NCI-H187 (cell line): ENCODE results near the gene CUL4A.
"Not testable (repeated sequence)": the region's sequence is repeated elsewhere in the genome, so short reads cannot be mapped to it uniquely, and the experiment has no call there.

Source experiments
- DNase-seq, 2 experiments: peaks; one replicate each; lab custom pipeline; 2025; lab: John Stamatoyannopoulos, UW

Gene CUL4A

DNA sequence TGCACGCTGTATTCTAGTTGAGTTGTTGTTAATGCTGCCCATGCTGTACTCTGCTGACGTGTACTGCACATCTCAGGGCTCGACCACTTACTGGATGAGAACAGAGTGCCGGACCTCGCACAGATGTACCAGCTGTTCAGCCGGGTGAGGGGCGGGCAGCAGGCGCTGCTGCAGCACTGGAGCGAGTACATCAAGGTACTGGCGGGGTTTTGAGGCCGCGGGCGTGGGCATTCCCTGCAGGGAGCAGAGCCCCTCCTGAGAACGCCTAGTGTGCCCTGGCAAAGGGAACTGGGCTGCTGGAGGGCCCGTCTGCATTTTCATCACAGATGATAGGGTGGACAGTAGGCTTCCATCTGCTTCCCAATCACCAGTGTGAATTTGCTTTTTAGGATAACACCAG, 29.9 kb downstream of the CUL4A start:
- DNase-seq = no peak

GRCh38 chr13:113239986-113240385, 30.6 kb downstream of the CUL4A start:
- DNase-seq = no peak

GRCh38 chr13:113241623-113242022, 32.2 kb downstream of the CUL4A start:
- not testable (repeated sequence) for DNase-seq

- no peak for DNase-seq
These were observed 34.4 kb downstream of the CUL4A start for GRCh38 chr13:113243847-113244246.

DNA sequence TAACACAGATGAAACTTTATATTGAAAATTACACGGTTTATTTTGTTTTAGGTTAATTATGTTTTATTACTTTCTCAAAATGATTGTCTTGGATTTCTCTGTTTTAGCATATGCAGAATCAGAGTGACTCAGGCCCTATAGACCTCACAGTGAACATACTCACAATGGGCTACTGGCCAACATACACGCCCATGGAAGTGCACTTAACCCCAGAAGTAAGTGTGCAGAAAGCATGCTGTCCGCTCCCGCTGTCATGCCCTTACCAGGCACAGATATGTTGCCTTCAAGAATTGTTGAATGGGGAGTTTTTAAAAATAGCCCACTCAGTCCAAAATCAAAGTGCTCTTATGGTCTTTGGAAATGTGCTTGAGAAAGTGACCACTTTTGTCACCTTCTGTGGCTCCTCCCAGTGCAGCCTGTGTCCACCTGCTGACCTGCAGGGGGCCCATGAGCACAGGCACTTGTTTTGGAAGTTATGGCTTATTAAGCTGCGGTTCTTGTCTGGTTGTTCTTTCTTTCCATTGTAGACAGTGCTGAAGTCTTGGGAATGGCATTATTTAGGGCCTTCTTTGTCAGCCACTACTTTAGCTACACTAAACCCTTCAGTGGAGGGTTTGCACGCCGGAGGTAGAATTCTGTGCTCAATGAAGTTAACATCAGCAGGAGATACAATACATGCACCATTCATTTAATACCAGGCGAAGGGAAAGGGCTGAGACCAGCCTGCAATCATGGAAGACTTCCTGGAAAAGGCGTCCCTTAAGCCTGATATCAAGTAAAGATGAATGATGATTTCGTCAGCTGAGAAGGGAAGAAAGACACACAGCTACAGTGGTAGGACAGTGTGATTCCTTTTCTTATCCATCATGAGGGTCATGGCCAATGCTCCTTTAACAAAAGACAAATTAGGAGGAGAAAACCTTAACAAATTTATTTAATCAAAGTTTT, 36.7 kb downstream of the CUL4A start:
- no peak for DNase-seq

DNA sequence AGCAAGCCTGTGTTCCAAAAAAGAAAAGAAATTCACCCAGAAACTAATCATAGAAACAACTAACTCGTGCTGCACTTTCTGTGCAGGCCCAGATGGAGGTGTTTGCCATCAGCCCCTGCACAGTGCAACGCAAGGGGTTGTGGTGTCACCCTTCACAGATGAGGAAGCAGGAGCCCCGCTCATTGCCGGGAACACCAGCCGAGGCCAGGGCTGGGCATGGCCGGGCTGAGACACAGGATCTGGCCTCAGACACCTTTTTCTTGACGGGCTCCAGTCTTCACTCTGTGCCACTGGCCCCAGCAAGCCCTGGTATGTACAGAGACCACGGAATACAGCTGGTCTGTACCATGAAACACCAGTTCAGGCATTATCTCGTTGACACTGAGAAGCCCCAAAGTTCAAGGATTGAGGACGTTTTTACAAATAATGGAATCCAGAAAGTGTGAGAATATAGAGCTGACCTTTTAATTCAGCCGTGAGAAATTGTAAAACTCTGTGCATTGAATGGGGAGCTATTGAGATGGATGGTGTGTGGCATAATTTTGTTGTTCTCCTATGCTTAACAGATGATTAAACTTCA, 43.2 kb downstream of the CUL4A start:
- no peak for DNase-seq

DNA sequence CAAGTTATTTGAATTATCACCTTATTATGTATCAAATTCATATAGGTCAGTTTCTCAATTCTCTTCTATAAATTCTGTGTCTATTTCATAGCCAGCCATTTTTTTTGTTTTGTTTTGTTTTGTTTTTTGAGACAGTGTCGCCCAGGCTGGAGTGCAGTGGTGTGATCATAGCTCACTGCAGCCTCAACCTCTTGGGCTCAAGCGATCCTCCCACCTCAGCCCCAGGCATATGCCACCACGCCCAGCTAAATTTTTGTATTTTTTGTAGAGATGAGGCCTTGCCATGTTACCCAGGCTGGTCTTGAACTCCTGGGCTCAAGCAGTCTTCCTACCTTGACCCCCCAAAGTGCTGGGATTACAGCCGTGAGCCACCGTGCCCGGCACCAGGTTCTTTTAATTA, 48.5 kb downstream of the CUL4A start:
- not testable (repeated sequence) for DNase-seq

- DNase-seq = no peak
These were observed 49.1 kb downstream of the CUL4A start for GRCh38 chr13:113258321-113259054.

DNA sequence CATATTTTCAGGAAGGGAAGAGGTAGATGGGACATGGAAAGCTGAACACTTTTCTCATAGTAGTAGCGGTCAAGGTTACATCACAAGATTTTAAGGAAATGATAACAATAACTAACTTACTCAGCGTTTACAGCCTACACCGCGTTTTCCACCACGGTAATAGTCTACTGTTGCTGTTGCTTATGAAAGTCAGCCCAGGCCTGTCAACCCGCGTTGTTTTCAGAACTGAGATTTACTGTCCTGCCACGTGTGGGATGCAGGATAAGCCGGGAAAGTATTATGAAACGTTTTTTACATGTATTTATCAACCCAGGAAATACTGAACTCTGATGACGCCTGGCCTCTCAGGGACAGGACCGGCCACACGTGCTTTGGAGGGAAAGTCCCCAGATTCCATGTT, 51.6 kb downstream of the CUL4A start:
- DNase-seq = no peak

- DNase-seq = not testable (repeated sequence)
These were observed 53.6 kb downstream of the CUL4A start for GRCh38 chr13:113263016-113263415.

DNA sequence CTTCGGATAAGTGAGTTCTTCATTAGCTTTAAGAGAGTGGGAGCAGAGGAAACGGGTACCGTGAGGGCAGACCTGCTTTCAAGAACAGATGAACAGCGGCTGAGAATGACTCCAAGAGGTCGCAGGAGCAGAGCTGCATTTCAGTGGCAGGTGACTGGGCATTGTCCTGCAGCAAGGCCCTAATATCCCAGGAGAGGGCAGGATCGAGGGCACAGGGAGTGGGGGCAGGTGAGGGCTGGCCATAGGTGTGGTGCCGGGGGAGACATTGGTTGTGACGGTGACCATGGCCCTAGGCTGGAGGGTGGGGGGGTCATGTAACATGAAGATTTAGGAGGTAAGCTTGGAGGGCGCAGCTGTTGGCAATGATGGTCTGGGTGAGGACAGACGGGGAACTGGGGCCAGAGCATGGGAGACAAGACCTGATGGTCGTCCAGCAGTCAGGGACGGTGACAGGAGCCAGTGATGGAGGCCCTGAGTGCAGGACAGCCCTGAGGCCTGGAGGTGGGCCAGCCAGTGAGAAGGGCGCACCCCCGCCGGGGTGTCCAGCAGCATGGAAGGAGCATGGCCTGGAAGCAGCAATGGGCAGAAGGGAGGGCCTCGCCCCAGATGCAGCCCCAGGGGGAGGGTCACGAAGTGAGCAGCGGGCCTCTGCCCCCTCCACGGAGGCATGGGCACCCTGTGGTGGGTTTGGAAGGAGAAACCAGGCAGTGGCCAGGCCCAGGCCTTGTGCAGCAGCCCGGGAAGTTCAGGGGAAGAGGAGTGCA, 58.4 kb downstream of the CUL4A start:
- DNase-seq = no peak

GRCh38 chr13:113272031-113272430, 62.6 kb downstream of the CUL4A start:
- DNase-seq = no peak

- DNase-seq = no peak
These were observed 63.3 kb downstream of the CUL4A start for GRCh38 chr13:113272701-113273181.

DNA sequence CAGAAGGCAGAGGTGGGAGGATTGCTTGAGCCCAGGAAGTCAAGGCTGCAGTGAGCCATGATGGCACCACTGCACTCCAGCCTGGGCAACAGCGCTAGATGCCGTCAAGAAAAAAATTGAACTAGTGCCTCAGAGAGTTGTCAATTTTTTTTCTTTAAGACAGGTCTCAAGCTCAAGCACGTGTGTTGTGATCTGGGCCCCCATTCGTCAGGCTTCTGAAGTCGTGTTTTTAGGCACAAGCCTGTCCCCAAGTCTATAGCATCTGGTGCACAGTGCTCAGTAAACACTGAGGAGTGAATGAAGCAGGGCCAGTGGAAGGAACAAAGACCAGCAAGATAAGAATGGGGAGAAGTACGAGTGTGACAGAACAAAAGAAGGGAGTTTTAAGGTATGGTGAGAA, 63.9 kb downstream of the CUL4A start:
- DNase-seq = no peak

DNA sequence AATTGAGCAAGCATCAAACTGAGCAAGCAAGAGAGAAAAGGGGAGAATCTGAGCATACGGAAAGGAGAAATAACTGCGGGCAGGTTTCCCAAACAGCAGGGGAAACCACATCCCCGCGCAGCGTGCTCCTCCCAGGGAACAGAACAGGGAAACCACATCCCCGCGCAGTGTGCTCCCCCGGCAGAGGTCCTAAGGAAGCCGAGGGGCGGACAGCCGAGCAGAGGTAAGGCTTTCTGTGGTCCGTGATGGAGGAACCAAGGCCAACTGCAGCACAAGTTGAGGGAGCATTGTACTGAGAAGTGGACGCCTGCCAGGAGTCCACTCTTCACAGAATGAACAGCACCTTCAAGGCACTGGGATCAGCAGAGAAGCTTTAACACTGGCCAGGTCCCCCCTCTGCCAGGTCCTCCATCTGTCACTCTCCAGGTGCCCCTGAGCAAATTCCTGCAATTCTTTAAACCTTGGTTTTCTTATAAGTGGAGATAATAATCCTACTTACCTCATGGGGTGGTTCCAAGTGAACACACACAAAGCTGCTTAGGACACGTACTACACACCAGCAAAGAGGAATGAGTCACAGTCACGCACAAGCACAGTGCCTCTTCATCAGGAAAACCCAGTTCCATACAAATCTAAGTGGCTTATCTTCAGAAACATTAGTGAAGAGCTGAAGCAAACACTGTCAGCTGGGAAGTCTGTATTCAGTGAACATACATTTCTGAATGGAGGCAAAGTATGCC, 64.6 kb downstream of the CUL4A start:
- no peak for DNase-seq

GRCh38 chr13:113274721-113275120, 65.3 kb downstream of the CUL4A start:
- DNase-seq = no peak

GRCh38 chr13:113275387-113275786, 66.0 kb downstream of the CUL4A start:
- DNase-seq = no peak

GRCh38 chr13:113280126-113280525, 70.7 kb downstream of the CUL4A start:
- no peak for DNase-seq

- no peak for DNase-seq
These were observed 74.5 kb downstream of the CUL4A start for GRCh38 chr13:113283904-113284303.

DNA sequence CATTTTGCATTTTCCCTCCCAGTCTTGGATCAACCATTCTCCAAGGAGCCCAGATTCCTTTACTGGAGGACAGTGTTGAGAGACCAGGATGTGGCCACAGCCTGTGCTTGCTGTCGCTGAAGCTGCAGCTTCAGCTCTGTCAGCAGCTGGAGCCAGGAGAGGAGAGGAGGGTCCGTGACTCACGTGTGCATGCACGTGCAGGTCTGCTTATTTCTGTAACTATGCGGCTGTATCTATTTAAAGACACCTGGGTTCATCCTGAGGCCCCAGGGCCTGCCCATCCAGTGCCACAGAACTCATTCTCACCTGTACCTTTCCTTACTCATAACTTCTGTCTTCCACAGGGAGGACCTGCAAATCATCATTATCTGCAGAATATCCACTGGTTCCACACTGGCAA, 79.5 kb downstream of the CUL4A start:
- DNase-seq = no peak

DNA sequence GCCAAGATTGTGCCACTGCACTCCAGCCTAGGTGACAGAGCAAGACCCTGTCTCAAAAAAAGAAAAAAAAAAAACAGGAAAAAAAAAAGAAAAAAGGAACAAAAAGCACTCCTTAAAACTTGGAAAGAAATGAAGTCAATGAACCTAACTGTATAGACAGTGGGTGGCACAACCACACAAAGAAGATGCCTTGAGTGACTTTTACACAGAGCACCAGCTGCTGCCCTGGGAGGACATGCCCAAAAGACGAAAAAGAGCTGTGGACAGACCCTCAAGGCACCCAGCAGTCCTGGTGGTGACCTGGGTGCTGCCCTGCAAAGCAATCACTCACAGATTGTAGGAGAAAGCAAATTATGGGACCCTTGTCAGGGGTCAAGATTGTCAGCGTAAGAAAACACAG, 81.7 kb downstream of the CUL4A start:
- DNase-seq = no peak
